ENCODE results near the gene NTN1.
A peak's percentile ranks its signal among the peaks of the same experiment; 100 is the strongest.
"Not testable (repeated sequence)": the region's sequence is repeated elsewhere in the genome, so short reads cannot be mapped to it uniquely, and the experiment has no call there.

Gene NTN1

DNA sequence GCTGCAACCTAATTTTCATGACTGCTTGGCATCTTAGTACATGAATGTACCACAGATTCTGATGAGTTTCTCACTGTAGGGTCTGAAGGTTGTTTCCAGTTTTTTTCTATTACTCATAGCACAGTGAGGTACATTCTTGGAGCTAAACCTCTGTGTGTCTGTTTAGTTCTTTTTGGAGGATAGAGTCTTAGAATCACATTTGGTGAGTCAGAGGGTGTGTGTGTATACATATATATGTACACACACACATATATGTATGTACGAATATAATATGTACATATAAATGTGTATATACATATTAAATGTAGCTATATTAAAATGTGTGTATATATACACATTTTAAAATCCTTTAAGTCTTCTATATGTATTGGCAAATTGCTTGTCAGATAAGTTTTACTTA lies 72.9 kb downstream of the NTN1 start:
- no peak for DNase-seq

DNA sequence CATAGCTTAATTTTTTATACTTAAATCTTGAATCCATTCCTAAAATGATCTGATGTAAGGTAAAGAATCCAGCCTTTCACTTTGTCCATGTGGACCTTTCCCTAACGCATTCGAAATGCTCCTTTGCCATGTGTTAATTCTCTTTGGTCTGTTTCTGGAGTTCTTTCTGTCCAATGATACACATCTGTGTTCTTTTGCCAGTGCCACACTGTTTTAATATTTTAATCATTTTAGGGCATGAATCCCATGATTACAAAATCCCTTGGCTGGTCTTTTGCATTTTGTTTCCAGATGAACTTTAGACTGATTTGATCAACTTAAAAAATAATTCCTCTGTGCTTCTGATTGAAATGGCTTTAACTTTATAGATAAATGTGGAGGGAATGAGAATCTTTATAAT lies 74.1 kb downstream of the NTN1 start:
- no peak for DNase-seq

DNA sequence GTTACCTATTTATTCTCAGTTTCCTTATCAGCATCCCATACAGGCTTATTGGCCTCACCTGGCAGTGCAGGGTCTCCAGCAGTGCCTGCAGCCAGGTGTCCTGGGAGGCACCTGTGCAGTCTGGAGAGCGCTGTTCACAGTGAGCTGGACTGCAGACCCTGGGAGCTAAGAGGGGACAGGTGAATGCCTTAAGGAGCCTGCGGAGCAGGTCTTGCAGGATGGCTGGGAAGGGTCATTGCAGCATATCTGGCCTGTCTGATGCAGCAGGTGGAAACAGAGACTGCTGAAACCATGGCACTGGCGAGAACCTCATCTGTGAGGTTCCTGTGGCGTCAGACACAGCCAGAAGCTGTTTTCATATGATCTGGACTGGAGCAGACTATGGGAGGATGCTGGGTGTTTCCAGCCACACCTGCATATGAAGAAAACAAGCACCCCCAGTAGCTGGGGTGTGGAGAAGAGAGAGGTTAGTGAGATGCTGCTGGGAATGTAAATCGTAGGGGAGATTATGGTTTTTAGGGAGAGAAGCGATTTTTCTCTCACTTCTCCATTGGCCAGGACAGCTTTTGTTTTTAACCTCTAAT lies 77.0 kb downstream of the NTN1 start:
- no peak for DNase-seq

DNA sequence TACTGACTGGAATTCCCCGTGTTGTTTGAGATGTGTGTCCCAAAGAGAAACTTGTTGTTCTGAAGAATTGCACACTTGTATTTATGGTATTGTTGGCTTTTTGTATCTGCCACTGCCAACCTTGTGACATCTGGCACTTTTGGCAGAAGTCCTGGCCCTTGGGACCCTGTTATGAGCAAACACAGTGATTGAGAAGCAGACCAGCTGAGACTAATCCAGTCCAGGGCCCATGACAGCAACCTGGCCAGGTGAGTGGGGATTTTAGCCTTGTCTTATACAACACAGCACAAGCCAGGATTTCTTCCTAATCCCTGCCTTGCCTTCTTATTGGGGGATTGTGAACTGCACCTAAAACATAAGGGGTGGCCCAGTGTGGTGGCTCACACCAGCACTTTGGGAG lies 80.0 kb downstream of the NTN1 start:
- no peak for DNase-seq

DNA sequence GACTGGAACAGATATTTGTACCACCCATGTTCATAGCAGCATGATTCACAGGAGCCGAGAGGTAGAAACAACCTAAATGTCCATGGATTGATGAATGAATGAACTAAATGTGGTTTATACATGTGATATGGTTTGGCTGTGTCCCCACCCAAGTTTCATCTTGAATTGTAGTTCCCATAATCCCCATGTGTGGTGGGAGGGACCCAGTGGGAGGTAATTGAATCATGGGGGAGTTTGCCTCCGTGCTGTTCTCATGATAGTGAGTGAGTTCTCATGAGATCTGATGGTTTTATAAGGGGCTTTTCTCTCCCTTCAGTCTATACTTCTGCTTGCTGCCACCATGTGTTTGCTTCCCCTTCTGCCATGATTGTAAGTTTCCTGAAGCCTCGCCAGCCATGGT lies 81.9 kb downstream of the NTN1 start:
- not testable (repeated sequence) for DNase-seq

DNA sequence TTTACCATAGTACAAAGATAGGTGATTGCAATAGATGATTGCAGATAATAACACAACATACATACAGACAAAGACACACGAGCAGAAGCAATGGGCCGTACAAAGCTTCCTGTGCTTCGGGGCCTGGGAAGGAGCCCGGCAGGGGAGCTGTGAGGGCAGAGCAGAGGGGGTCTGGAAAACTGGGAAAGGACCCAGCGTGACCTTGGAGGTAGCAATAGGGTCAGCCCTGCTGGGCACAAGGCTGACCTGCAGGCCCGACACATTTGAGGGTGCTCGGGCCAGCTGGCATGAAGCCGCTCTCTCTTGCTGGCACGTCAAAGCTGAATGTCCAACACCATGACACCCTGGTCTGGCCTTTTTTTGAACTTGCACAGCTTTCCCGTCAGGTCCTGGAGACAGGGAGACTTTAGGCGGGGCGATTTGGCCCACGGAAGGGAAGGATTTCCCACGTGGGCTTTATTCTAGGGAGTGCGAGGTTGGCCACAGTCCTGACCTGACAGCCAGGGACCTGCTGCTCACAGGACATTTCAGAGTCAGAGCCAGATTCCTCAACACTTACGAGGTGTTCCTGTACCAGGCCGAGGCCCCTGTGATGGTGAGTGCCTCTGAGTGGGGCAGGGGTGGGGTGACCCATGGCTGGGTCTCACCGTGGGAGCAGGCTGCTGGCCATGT lies 83.2 kb downstream of the NTN1 start:
- no peak for DNase-seq

DNA sequence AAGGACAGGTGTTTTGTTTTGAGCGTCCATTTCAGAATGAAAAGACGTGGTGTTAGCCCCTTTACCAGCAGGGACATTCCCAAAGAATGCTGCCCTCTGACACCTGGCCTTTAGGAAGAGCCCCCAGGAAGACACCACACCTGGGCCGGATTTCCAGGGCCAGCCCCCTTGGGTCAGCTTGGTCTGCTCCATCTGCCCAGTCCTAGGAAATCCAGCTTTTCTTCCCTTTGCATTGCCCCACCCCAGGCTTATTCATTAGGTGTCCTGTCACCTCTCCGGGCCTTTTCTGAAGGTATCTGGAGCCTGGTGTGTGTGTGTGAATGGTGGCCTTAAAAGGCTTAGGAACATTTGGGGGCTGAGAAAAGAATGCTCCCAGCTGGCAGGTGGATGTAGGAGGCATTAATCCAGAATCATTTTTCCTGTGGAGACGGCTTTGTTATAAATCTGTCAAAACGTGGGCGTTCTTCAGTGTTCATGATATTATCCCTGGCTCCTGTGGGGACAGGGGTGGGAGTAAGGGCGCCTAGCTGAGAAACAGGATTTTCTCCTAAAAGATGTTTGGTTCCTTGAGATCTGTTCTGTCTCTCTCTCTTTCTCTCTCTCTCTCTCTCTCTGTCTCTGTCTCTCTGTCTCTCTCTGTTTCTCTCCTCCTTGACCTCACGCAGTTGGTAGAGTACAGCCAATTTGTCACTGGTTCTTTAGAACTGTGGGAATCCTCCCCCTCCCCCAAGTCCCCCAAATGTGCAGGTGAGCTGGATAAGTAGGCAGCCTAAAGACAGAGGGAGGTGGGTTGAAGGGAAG lies 84.0 kb downstream of the NTN1 start:
- DNase-seq: no peak

DNA sequence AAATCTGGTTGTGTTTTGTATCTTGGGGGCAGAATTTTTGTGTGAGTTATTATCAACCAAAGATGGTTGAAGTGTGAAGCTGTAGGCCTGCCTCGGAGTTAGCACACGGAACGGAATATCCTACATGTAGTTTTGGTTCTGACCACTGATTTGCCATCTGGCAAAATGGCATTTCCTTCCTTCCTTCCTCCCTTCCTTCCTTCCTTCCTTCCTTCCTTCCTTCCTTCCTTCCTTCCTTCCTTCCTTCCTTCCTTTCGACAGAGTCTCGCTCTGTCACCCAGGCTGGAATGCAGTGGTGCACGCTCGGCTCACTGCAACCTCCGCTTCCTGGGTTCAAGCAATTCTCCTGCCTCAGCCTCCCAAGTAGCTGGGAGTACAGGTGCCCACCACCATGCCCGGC lies 85.0 kb downstream of the NTN1 start:
- DNase-seq: not testable (repeated sequence)

DNA sequence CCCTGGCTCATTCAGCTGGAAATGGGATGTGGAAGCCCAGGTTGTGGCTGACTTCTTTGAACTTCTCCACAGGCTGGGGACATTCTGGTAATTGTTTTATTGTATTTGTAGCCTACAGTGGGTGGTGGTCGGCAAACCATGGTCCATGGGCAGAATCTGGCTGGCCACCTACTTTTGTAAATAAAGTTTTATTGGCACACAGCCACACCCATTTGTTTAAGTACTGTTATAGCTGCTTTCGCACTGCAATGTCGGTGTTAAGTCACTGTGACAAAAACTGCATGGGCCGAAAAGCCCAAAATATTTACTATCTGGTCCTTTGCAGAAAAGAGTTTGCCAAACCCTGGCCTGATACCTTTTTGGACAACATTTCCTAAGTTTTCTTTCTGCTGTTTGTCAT lies 86.2 kb downstream of the NTN1 start:
- DNase-seq: no peak

DNA sequence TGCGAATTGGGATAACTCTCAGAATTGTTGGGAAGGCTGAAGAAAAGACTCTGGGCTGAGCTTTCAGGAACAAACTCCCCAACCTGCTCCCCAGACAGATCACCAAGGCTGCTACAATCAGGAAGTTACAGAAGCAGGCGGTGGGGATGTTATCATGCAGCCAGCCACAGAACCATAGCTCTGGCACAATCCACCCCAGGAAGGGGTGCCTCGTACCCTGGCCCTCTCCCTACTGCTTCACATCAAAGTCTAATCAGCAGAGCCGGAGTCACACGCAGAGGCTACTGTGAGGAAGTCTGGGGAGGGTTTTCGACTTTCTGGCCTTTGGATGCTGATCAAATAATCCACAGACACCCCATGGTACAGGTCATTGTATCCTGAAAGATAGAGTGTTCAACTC lies 86.8 kb downstream of the NTN1 start:
- peak; percentile 75 for DNase-seq

DNA sequence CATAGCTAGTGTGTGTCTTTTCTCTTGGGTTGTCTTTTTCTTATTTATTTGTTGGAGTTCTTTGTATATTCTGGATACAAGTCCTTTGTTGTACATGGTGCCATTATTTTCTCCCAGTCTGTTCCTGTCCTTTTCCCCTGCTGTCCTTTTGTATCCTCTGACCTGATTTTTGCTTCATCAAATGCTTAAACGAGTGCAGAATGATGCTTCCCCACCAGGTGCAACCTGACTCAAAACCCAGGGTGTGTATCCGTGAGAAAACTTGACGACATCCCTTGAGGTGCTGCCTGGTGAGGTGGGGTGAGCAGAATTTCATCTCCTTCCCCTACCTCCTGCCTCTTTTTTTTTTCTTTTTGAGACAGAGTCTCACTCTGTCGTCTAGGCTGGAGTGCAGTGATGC lies 88.6 kb downstream of the NTN1 start:
- DNase-seq: no peak

DNA sequence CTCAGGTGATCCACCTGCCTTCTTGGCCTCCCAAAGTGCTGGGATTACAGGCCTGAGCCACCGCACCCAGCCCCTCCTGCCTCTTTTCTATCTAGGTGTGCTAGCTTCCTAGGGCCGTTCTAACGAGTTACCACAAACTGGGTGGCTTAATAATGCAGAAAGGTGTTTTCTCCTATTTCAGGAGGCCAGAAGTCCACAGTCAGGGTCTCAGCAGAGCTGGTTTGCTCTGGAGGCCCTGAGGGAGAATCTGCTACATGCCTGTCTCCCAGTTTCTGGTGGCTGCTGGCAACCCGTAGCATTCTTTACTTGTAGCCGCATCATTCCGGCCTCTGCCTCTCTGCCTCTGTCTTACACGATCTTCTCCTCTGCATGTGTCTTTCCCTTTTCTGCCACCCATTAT lies 89.2 kb downstream of the NTN1 start:
- no peak for DNase-seq

DNA sequence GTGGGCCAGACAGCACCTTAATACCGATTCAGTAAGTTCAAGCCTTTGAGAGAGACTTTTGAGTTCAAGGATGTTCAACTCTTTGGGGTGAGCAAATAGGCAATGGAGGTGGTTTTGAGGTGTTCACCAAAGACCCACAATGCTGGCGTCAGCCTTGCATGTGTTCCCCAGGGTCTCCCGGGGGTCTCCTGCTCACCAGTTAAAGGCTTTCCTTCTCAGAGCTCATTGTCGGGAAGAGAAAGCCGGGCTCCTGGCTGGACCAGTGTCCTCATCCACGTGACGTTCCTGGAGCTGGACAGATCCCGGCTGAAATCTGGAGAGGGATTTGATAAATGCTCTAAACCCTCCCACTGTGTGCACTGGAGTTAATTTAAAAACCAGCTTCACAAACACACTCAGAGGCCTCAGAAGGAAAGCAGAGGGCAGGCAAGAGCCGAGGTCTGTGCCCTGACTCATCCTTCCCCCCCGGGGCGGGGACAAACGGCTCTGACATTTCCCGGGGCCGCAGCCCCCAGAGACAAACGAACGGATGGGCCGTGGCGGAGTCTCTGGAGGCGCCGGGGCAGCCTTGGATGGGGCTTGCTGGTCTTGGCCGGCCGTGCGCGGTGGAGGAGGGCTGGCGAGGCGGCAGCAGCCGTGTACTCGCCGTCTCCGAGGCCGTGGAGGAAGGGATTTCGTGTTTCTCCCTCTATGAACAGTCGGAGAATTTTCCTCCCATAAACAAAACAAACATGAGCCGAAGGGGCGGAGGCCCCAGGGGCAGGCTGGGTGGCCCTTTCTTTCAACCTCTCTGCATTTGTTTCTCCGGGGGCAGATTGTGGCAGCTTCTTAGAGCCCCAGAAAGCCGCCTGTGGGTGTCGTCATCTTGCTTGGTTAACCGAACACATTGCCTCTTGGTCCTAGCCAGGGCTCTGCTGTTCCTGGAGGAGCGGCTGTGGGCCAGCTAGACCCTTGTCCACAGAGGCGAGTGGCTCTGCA lies 94.2 kb downstream of the NTN1 start:
- DNase-seq: peak; percentile 67

DNA sequence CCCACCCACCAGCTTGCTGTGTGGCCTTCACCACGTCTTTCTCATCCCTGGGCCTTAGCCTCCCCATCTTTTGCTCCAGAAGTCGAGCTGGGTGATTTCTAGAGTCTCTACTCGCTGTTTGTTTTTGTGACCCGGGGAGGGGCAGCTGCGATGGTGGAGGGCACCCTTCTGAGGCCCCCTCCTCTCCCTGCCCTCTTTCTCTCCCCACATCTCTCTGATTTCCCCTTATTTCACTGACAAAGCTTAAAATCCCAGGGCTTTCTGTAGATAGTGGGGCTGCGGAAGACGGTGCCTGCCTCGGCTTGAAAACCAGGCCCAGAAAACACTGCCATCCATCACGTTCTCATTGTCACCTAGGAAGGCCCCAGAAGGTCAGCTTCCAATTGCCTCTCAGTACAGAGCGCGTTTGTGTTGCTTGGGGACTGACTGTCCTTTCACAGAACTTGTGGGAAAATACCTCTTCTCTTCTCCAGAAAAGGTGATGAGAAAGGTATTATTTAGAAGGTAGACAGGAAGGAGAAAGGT lies 95.1 kb downstream of the NTN1 start:
- no peak for DNase-seq

DNA sequence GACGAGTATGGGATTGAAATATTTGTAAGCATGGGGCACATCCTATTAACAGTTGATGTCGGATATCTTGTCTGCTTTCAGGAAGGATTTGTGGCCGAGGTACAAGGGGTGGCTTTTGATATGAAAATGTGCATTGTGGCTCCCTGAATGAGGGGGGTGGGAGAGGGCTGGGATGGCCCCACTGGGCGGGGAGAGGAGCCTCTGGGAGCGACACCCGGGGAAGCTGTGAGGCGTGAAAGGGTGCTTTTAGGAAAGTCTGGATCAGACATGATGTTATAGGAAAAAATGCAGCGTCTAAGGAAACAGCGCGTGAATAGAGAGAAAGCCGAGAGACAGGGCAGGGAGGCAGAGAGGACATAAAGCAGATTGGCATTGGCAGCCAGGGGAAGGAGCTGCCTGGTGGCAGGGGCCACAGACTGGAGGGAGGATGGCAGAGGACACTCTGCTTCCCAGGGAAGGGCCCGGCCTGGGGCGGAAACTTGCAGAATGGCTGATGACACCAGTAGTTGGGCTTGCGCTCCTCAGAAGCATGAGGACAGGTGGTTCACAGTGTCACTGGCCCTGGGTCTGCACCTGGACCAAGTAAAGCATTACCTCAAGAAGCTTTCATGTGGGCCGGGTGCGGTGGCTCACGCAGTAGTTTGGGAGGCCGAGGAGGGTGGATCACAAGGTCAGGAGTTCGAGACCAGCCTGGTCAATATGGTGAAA lies 95.7 kb downstream of the NTN1 start:
- DNase-seq: no peak

DNA sequence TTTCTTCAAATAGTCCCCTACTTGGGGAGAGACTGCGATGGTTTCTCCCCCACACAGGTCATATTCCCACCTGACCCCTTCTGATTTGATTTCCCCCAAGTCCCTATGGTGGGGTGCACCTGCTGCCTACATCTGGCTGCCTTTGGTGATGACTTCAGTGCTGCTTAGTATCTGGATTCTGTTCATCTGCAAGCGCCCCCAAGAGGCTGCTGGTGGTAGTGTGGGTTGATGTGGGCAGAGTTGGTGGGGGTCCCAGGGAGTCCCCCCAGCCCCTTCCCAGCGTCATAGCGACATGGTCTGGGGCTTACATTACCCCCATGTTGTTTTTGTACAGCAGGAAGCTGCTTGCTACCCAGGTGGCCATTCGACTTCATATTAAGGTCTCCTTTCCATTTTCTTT lies 99.2 kb downstream of the NTN1 start:
- no peak for DNase-seq

DNA sequence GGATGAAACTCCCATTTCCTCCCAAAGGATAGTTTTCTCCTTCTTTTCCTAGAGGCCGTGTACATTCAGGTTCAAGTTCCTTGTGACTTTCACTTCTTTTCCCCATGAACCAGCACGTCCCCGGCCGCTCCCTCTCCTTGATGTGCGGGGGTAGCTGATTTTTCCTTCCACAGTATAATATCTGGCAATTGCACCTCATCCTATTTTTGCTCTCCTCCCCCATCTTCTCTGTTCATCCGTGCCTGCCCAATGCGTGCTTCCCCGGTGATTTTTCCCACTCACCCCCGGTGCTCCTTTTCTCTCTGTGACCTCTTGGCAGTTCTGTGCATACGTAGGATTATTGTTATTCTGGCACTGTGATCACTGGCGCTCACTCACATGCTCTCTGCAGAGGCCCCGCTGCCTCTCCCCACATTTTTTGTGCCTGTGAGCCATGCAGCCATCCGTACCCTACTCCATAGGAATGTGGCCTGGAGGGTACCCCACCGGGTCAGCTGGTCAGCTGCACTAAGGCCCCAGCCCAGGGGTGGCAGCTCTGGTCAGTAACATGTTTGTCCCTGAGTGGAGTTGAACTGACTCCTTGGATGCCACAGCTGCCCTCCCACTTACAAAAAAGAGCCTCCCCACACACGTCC lies 100.0 kb downstream of the NTN1 start:
- no peak for DNase-seq

DNA sequence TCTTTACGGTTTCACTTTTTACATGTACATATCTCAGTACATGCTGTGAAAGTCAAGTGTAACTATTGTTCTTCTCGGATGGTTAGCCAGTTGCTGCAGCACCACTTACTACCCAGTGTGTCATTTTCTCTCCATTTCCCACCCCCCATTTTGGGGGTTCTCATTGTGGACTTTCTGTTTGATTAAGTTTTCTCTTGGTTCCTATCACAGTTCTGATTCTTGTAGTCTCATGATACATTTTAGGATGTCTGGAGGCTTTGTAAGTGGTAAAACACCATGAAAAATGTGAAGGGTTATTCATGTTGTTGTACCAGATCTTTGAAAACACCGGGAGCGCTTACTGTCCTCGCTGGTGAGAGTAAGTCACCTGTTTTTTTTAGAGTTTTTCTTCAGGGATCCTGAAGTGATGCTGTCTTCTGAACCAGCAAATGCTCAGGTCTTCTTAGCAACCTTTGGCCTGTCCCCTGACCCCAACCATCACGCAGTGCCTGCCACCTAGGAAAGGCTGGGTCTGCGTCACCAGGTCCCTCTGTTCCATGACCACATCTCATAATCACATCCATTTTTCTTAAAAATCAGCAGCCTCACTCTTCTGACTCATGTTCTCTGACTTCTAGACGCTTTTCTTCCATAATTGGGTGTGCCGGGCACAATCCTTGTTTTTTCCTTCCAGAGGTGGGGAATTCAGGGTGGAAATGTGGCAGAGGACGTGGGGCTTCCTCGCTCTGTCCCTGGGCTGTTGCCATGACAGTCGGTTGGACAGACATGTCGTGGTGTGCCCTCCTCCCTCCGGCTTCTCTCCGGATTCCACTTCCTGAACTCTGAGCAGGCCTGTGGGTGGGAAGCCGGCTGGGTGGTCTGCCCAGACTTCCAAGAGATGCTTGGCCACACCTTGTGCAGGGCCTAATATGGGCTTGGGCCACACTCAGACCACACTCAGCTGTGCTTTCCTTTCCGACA lies 102.6 kb downstream of the NTN1 start:
- no peak for DNase-seq

DNA sequence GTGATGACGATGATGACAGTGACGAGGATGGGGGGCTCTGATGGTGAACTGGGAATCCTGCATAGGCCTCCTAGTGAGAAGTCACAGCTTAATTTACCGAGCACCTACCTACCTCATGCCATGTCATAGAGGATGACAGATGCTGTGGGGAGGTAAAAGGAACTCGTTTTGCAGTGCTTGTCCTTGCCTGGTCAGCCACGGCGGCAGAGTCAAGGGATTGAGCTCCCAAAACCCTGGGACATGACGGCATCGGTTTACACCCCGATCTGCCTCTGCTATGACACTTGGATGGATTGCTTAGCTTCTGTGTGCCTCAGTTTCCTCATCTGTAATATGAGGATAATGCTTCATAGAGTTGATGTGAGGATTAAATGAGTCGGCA lies 103.2 kb downstream of the NTN1 start:
- no peak for DNase-seq

DNA sequence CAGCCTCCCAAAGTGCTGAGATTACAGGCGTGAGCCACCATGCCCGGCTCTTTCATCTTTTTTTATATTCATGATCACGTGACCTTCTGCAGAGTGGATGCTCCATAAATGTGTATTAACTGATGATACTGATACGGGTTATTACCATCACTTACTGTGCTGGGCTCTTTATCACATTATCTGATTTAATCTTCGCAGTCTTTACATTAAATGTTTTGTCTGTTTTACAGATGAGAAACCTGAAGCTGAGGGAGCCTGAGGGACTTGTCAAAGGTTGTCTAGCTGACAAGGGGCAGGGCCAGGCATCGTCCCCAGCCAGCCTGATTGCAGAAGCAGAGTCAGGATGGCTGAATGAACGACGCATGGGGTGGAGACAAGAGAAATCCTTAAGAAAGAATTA lies 104.4 kb downstream of the NTN1 start:
- DNase-seq: no peak

DNA sequence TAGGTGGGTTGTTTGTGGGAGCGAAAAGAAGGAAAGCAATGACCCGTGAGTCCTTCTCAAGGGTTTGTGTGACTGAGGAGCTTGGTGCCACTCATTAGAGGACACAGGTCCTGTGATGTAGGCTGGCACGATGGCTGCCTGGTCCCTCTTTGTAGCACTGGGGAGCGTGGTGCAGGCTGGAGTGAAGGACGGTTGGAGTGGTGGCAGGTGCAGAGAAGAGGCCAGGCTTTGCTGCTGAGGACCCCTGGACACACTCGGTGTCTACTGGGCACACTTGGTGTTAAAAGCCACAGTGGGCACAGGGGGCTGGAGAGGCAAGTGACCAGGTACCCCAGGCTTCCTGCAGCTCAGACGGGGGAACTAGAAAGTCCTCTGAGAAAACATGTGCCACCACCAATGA lies 106.0 kb downstream of the NTN1 start:
- no peak for DNase-seq
